K562 (cell line): ENCODE measurements around the gene BRAF. TPM values are rescaled to one million over a fixed set of nuclear protein-coding genes. Genes with fewer than 3 reads are reported as not detected.
A peak's percentile ranks its signal among the peaks of the same experiment; 100 is the strongest.

Source experiments
- CBX2 ChIP-seq: fragments of 200-600 bp; sonication (generic); IDR thresholded peaks from one replicate; pipeline ENCODE4 v1.6.1; 2012; ENCODE audit warnings: mild to moderate bottlenecking, low read length, inconsistent platforms; ENCODE audit not compliant: insufficient read depth, poor library complexity, severe bottlenecking
- CBX5 ChIP-seq: IDR thresholded peaks from 2 replicates; pipeline ENCODE4 v1.6.1; 2014; ENCODE audit warnings: low read depth, borderline replicate concordance
- EGR1 ChIP-seq: fragments of 450-650 bp; conservative IDR thresholded peaks from 2 replicates; pipeline ENCODE4 v1.6.1; 2017; ENCODE audit warnings: mild to moderate bottlenecking
- ETV5 ChIP-seq: sonication (generic); formaldehyde crosslinking; IDR thresholded peaks from 2 replicates; pipeline ENCODE4 v1.4.0; 2020; ENCODE audit warnings: low read depth, mild to moderate bottlenecking, missing genetic modification reagents
- FOXA1 ChIP-seq: fragments of 450-650 bp; IDR thresholded peaks from 2 replicates; pipeline ENCODE4 v1.6.1; 2016; ENCODE audit warnings: mild to moderate bottlenecking, borderline replicate concordance
- HOXB6 ChIP-seq: fragments of 250-450 bp; sonication (Bioruptor Pico); IDR thresholded peaks from 2 replicates; pipeline ENCODE4 v1.5.1; 2022; ENCODE audit warnings: mild to moderate bottlenecking, borderline replicate concordance
- MAZ ChIP-seq, 2 experiments: fragments of 450-650 bp in 1 of 2; sonication (generic) in 1 of 2; formaldehyde crosslinking; IDR thresholded peaks in 1 of 2; conservative IDR thresholded peaks in 1 of 2; 2 replicates each; pipeline versions ENCODE4 v1.4.0 to v1.5.0; 2020; ENCODE audit warnings: mild to moderate bottlenecking in 1 of 2, missing genetic modification reagents in 1 of 2
- MCM5 ChIP-seq: fragments of 450-650 bp; IDR thresholded peaks from 2 replicates; pipeline ENCODE4 v1.6.1; 2016; ENCODE audit warnings: low read depth
- NEUROD1 ChIP-seq: fragments of 150-350 bp; IDR thresholded peaks from 2 replicates; pipeline ENCODE4 v1.6.1; 2014; ENCODE audit warnings: borderline replicate concordance, low read length, low read depth; ENCODE audit not compliant: partially characterized antibody
- SMARCB1 ChIP-seq: IDR thresholded peaks from 2 replicates; pipeline ENCODE4 v1.6.1; 2011; ENCODE audit warnings: improper control_type of control experiment, low read depth; ENCODE audit not compliant: insufficient read length
- TEAD4 ChIP-seq, 2 experiments: sonication (generic) in 1 of 2; formaldehyde crosslinking in 1 of 2; IDR thresholded peaks; 2 replicates each; pipeline versions ENCODE4 v1.6.1 to v1.8.0; 2012 to 2022; ENCODE audit warnings: borderline replicate concordance in 1 of 2, inconsistent platforms in 1 of 2, low read length in 1 of 2, mild to moderate bottlenecking in 1 of 2, missing genetic modification reagents in 1 of 2
- TFAM ChIP-seq: fragments of 250-450 bp; sonication (Bioruptor Pico); conservative IDR thresholded peaks from 2 replicates; pipeline ENCODE4 v1.5.0; 2021; ENCODE audit warnings: mild to moderate bottlenecking, moderate library complexity
- ZKSCAN1 ChIP-seq: fragments of 150-350 bp; IDR thresholded peaks from 2 replicates; pipeline ENCODE4 v1.6.1; 2016; ENCODE audit warnings: low read depth, low read length
- ZNF354B ChIP-seq: fragments of 250-450 bp; sonication (Bioruptor Pico); IDR thresholded peaks from 2 replicates; pipeline ENCODE4 v1.4.0; 2020
- ZNF444 ChIP-seq: fragments of 250-450 bp; sonication (Bioruptor Pico); IDR thresholded peaks from 2 replicates; pipeline ENCODE4 v1.4.0; 2020; ENCODE audit warnings: mild to moderate bottlenecking, moderate library complexity
- ZNF717 ChIP-seq: fragments of 250-450 bp; sonication (Bioruptor Pico); IDR thresholded peaks from 2 replicates; pipeline ENCODE4 v1.5.0; 2021
- polyA plus RNA-seq, 8 experiments: library from polyadenylated mRNA; depleted of rRNA in 4 of 8; stranded (reverse) in 5 of 8; unstranded in 3 of 8; fragments of >200 nt; fragmentation: Nextera tagmentation in 2 of 8; fragmentation: Illumina TruSeq in 1 of 8; extraction: Ambion mirVana in 2 of 8; extraction: Trizol in 1 of 8; gene quantifications; 2 replicates each; pipeline versions ENCODE4 v1.2.1 to v1.2.3, GENCODE V29; 2011 to 2014; ENCODE audit warnings: inconsistent platforms in 1 of 8, missing spikeins in 1 of 8
- total RNA-seq, 7 experiments: library from RNA; depleted of rRNA in 6 of 7; stranded (reverse); fragments of >200 nt in 6 of 7; fragmentation: Illumina TruSeq in 2 of 7; extraction: Trizol in 2 of 7; gene quantifications; 2 replicates each; pipeline versions ENCODE4 v1.2.1 to v1.2.3, GENCODE V29; 2011 to 2021; ENCODE audit warnings: low replicate concordance in 1 of 7
- TF ChIP-seq, protein P1 (sequence below): sonication (generic); formaldehyde crosslinking; IDR thresholded peaks from 2 replicates; pipeline ENCODE4 v1.8.0; 2022; ENCODE audit warnings: mild to moderate bottlenecking, missing genetic modification reagents
- TF ChIP-seq, protein P2 (sequence below): sonication (generic); formaldehyde crosslinking; IDR thresholded peaks from 2 replicates; pipeline ENCODE4 v1.8.1; 2023; ENCODE audit warnings: mild to moderate bottlenecking, missing genetic modification reagents, moderate library complexity
- TF ChIP-seq, protein P3 (sequence below): IDR thresholded peaks from 2 replicates; pipeline ENCODE4 v1.6.1; 2011; ENCODE audit warnings: borderline replicate concordance, low read depth, mild to moderate bottlenecking, moderate library complexity, low read length; ENCODE audit not compliant: insufficient read depth, poor library complexity, severe bottlenecking

Gene BRAF
- total and polyA plus RNA-seq, 9 of the 15 experiments (the other 6 are each of a cell fraction or from before 2014, with no cell fraction given) = 3.6 to 38.3 (median 21.9) TPM

DNA sequence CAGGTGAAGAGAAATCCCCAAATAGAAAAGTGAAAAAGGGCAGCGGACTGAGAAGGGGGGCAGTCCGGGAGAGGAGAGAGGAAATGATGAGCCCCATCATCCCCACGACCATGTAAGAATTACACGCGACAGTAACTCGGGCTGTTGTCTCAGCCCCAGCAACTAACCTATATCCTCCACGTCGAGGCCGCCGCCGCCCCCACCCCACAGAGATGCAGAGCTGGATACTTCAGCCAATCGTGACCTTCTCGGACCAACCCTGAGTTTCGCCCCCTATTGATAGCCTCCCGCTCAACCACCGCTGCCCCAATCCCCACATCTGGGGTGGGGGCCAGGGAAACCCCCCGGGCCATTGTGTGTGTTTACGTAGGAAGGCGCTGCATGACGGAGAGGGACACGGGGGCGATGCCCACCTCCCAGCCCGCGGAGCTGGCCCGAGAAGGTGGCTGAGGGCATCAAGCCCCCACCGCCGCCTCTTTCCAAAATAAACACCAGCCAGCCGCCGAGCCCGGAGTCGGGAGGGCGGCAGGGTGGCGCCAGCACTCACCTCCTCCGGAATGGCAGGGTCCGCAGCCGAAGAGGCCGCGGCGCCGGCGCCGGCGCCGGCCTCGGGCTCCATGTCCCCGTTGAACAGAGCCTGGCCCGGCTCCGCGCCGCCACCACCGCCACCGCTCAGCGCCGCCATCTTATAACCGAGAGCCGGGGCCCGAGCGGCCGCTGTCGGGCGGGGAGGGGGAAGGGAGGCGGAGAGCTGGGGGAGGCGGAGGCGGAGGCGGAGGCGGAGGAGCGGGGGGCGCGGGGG, 509 bp downstream of the BRAF start (continued):
- TF ChIP-seq, protein P1, sequence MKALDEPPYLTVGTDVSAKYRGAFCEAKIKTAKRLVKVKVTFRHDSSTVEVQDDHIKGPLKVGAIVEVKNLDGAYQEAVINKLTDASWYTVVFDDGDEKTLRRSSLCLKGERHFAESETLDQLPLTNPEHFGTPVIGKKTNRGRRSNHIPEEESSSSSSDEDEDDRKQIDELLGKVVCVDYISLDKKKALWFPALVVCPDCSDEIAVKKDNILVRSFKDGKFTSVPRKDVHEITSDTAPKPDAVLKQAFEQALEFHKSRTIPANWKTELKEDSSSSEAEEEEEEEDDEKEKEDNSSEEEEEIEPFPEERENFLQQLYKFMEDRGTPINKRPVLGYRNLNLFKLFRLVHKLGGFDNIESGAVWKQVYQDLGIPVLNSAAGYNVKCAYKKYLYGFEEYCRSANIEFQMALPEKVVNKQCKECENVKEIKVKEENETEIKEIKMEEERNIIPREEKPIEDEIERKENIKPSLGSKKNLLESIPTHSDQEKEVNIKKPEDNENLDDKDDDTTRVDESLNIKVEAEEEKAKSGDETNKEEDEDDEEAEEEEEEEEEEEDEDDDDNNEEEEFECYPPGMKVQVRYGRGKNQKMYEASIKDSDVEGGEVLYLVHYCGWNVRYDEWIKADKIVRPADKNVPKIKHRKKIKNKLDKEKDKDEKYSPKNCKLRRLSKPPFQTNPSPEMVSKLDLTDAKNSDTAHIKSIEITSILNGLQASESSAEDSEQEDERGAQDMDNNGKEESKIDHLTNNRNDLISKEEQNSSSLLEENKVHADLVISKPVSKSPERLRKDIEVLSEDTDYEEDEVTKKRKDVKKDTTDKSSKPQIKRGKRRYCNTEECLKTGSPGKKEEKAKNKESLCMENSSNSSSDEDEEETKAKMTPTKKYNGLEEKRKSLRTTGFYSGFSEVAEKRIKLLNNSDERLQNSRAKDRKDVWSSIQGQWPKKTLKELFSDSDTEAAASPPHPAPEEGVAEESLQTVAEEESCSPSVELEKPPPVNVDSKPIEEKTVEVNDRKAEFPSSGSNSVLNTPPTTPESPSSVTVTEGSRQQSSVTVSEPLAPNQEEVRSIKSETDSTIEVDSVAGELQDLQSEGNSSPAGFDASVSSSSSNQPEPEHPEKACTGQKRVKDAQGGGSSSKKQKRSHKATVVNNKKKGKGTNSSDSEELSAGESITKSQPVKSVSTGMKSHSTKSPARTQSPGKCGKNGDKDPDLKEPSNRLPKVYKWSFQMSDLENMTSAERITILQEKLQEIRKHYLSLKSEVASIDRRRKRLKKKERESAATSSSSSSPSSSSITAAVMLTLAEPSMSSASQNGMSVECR (CRISPR knock-in tag) = peak; percentile 85
- TF ChIP-seq, protein P2, sequence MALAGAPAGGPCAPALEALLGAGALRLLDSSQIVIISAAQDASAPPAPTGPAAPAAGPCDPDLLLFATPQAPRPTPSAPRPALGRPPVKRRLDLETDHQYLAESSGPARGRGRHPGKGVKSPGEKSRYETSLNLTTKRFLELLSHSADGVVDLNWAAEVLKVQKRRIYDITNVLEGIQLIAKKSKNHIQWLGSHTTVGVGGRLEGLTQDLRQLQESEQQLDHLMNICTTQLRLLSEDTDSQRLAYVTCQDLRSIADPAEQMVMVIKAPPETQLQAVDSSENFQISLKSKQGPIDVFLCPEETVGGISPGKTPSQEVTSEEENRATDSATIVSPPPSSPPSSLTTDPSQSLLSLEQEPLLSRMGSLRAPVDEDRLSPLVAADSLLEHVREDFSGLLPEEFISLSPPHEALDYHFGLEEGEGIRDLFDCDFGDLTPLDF (CRISPR knock-in tag) = no peak
- TF ChIP-seq HOXB6 (CRISPR knock-in tag) (no peak), SMARCB1 (no peak), ZNF717 (CRISPR knock-in tag) (no peak), FOXA1 (no peak), ZNF354B (CRISPR knock-in tag) (no peak), CBX5 (no peak; the same call in 1 of the 2 replicates), MCM5 (no peak), MAZ (CRISPR knock-in tag; conservative IDR thresholded peaks at IDR 0.05 in 1 of 2, IDR thresholded peaks at IDR 0.05 in 1 of 2) (peak; percentile 98), EGR1 (peak; percentile 45), TEAD4 (IDR thresholded peaks at IDR 0.05; ENCODE audit: low read length) (no peak), TEAD4 (CRISPR knock-in tag; IDR thresholded peaks at IDR 0.05; ENCODE audit: borderline replicate concordance) (no peak), NEUROD1 (no peak), ZKSCAN1 (0 out of 2 replicates have a peak, but pooled peaks have one; percentile 48), CBX2 (no peak), ETV5 (CRISPR knock-in tag) (peak; percentile 69), TFAM (CRISPR knock-in tag) (no peak), ZNF444 (CRISPR knock-in tag) (no peak)
- TF ChIP-seq, protein P3, sequence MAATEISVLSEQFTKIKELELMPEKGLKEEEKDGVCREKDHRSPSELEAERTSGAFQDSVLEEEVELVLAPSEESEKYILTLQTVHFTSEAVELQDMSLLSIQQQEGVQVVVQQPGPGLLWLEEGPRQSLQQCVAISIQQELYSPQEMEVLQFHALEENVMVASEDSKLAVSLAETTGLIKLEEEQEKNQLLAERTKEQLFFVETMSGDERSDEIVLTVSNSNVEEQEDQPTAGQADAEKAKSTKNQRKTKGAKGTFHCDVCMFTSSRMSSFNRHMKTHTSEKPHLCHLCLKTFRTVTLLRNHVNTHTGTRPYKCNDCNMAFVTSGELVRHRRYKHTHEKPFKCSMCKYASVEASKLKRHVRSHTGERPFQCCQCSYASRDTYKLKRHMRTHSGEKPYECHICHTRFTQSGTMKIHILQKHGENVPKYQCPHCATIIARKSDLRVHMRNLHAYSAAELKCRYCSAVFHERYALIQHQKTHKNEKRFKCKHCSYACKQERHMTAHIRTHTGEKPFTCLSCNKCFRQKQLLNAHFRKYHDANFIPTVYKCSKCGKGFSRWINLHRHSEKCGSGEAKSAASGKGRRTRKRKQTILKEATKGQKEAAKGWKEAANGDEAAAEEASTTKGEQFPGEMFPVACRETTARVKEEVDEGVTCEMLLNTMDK = no peak
